Left colon (tissue), 2 donors: ENCODE data around the gene PDILT. TPM values are rescaled to one million over a fixed set of nuclear protein-coding genes. Genes with fewer than 3 reads are reported as not detected.
A peak's percentile ranks its signal among the peaks of the same experiment; 100 is the strongest.

ENCODE experiments used
- ATAC-seq: fragments of 200-7000 bp; cut with Tn5 transposase; one replicate; pipeline ENCODE4 v1.9.1; 2020; ENCODE audit warnings: mild to moderate bottlenecking, moderate library complexity
- DNase-seq, 2 donors: peaks; one replicate each; pipeline ENCODE4 v3.0.0-alpha.2; 2020
- intact Hi-C, 2 donors: fragments of 100-400 bp; cut with DNase I in 1 of 2; cut with micrococcal nuclease in 1 of 2; formaldehyde crosslinking; loops; one replicate each; pipeline versions ENCODE4 v1.11.2 to v1.14.0; 2022; cut with DNase I, micrococcal nuclease
- total RNA-seq, 2 donors: library from RNA; stranded (reverse); fragmentation: NEBNext Ultra II Directional; extraction: Animal tissue kit (Norgen Biotek cat#: 25700); gene quantifications; one replicate each; pipeline ENCODE4 v1.2.1, GENCODE V29; 2021
- donor health status: DM: no; HTN: no; CAD: no.
- donor health status: DM: yes; HTN: yes; CAD: no.

PDILT gene
- total RNA-seq, 2 donors from 2014 or later = not detected

DNA sequence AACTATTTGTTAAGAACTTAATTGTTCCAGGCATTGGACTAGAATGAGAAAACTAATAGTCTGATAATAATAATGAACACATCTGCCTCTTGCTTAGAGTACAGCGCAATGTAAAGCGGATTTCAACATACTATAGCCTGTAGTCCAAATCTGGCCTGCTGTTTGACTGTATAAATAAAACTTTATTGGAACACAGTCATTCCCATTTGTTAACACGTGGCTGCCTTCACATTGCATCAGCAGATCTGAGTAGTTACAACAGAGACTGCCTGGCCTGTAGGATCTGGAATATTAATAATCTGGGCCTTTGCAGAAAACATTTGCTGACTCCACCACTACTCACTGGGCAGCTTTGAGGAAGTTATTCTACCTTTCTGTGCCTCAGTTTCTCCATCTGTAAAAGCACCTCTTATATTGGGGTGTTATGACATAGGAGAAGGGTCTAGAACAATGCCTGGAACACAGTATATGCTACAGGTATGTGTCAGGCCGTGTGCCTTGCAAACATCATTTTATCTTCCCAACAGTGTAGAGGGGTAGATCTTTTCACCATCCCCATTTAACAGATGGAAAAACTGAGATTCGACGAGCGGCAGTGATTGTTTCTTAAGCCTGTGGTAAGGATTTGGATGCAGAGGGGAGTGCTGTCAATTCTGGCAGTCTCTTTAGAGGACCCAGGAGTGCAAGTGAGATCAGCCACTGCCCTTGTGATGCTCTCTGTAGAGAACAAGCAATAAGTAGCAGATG is 22.2 kb downstream of the PDILT start:
- intact Hi-C loops = loop anchor here in 1 of 2 donors (10.0 kb wide), 1 partner anchor 478 kb away; no protein-coding TSS in a partner anchor
- no peak for DNase-seq
- no peak for ATAC-seq

DNA sequence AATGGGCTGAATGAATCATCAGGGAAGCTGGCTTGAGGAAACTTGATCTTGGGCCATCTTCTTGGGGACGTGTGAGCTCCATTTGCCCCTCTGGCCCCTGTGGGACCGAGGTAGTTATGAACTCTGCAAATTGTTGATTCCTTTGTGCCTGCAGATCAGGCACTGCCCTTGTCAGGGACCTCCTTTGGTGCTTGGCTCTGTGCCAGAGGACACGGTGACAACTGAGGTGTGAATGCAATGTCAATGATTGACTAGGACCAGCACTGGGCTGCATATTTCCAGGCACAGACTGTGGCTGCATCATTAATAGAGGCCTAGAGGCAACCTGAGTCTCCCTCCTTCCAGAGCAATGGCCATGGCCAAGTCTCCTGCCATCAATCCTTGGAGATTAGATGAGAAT is 23.8 kb downstream of the PDILT start:
- ATAC-seq = no peak
- DNase-seq = no peak
- intact Hi-C loops = loop anchor here in 1 of 2 donors (10.0 kb wide), 1 partner anchor 476 kb away; no protein-coding TSS in a partner anchor

DNA sequence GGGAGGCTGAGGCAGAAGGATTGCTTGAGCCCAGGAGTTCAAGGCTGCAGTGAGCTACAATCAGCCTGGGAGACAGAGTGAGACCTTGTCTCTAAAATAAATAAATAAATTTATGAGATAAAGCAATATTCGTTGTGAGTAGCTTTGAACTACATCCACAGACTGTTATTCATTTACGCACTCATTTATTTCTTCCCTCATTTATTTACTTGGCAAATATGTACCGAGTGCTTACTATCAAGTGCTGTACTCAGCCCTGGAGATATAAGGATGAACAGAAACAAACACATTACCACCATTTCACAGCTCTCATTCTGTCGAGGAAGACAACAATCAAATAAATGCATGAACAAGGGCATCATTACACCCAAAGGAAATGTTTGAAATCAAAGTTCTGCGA is 27.4 kb downstream of the PDILT start:
- no peak for DNase-seq
- ATAC-seq = no peak
- intact Hi-C loops = no loop called here

DNA sequence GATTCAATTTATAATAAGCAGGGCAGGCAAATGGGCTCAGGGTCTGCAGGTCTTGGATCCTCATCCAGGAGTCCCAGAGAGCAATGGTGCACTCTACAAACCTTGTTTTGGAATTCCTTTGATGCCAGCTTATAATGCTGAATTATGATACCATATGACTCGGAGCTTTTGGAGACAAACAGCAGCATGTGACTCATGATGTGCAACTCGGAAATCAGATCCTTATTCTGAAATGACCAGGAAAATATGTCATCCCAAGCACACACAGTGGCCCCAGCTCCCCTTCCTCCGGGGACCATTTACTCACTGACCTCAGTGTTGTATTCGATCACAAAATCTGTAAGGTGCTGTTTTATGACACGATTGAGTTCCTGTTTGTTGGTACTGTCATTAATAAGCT is 31.8 kb downstream of the PDILT start:
- DNase-seq = no peak
- no peak for ATAC-seq
- intact Hi-C loops = no loop called here

DNA sequence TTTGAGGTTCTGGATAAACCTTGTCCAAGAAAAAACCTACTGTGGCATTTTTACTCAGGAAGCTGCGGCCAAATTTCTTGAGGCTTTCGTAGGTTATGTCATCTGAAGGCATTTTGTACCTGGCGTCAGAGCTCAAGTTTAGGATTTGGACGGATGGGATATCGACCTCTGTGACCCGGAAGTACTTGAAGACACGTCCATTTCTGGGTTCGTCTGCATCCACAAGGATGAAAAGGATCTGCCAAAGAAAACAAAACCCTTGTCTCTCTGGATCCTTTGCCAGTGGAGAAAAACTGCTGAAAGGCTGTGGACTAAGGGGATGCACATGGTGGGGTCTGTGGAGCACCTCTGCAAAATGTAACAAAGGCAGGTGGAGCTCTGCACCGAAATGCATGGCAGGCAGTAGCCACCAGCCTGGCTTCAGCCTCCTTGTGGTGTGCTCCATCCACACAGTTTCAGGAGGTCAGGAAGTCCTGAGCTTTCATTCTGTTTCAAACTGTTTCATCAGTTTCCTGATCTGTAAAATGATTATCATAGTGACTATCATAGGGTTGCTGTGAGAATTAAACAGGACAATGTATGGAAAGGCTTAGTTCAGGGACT is 35.0 kb downstream of the PDILT start:
- ATAC-seq (no peak), DNase-seq (no peak)
- intact Hi-C loops = loop anchor here in 1 of 2 donors (5.0 kb wide), 1 partner anchor 387 kb away; no protein-coding TSS in a partner anchor

DNA sequence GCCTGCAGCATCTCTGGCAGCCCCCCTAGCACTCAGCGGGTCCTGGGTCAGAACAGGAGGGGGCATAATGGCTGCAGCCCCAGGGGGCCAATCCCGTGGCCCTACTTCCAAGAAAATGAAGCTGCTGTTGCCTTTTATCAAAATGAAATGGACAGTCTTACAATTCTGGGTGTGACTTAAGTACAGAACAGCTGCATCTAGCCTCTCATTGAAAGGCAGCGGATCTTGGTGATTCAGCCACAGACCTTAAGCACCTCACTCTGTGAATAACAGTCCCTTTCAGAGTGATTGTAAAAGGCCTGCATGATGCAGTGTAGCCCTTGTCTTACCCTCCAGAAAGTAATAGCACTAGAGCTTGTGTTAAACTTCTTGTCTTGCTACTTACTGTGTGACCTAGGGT is 40.5 kb downstream of the PDILT start:
- ATAC-seq (no peak), DNase-seq (no peak)
- intact Hi-C loops = no loop called here

DNA sequence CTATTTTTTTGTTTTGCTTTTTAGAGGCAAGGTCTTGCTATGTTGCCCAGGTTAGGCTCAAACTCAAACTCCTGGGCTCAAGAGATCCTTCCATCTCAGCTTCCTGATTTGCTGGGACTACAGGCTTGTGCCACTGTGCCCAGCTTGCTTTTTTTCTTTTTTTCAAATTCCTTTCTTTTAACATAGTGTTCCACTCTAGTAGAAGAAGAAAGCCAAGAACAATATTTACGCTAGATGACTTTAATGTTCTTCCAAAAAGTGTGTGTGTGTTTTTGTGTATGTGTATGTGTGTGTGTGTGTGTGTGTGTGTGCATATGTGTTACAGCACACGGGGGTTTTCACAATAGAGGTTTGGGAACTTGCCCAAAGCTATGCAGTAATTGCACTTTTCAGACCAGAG is 41.3 kb downstream of the PDILT start:
- intact Hi-C loops = no loop called here
- DNase-seq = no peak
- no peak for ATAC-seq

DNA sequence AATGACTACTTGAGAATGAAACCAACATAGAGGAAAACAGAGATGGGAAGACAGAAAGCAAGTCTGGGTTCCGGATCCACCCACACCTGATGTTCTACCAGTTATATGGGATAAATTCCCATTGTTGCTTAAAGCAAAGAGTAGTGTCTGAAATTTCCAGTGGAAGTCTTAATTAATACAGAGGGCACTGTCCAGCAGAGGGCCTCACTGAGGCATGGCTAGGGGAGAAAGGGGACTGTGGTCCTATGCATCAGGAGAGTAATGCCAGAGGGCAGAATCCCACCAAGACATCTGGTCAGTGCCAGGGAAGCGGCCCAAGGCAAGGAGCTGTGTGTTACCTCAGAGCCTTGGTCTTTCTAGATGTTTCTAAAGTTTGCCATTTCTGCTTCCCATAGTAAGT is 44.5 kb downstream of the PDILT start:
- ATAC-seq = no peak

DNA sequence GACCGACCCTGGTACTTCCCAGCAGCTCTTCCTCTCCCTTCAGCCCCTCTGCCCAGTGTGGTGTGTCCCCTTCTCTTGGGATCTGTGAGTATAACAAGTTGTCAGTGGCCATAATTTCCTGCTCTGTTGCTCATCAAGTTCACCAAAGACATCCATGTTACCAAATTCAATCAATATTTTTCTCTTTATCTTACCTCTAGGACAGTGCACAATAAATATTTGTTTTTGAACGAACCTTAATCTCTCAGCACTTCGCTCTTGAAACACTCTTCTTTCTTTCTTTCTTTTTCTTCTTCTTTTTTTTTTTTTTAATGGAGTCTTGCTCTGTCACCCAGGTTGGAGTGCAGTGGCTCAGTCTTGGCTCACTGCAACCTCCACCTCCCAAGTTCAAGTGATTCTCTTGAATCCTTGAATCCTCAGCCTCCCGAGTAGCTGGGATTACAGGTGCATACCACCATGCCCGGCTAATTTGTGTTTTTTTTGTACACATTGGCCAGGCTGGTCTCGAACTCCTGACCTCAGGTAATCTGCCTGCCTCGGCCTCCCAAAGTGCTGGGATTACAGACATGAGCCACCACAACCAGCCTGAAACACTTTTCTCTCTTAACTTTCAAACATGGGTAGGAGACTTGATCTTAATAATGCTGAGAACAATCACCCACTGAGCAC is 49.3 kb downstream of the PDILT start:
- intact Hi-C loops = no loop called here
- ATAC-seq = no peak

More for the DNA sequence above, 44.5 kb downstream of the PDILT start:
- DNase-seq = no peak
- intact Hi-C loops = no loop called here

DNA sequence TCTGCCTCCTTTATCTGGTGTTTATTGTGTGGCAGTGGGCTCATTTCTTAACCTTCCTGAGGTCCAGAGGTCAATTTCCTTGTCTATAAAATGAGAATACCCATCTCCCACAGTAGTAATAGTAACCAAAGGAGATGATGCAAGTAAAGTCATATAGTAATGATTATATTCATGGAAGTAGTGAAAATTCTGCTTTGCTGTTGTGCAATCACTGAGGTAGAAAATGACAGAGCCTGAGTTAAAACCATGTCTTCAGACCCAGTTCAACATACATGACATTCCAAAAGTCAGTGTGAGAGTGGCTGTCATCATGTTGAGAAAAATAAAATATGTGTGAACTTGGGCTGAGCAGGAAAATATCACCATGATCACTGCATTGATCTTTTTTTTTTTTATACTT is 51.2 kb downstream of the PDILT start:
- DNase-seq (no peak), ATAC-seq (no peak)
- intact Hi-C loops = no loop called here

More for the DNA sequence above, 49.3 kb downstream of the PDILT start:
- no peak for DNase-seq

DNA sequence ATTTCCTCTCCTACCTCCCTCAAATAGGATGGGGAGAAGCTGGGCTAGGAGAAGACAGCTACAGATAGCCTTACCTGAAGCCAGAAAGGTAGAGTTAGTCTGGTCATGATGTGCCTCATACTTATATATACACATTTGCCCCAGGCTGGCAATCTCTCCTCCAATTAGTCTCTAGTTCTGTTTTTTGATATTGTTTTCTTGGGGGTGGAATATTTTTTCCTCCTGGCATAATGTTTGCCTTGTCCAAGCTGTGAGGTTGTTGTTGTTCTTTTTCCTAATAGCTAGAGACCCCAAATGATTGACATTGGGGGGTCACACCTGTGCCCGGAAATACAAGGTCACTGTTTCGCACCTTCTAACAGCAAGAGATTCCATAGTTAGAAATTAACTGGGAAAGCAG is 51.9 kb downstream of the PDILT start, which contains the start of gene UMOD:
Gene UMOD, minus strand, starts transcription at position 101 of the 400 bp plus-strand sequence. CDS start 1,978 bp downstream, outside the sequence.
- ATAC-seq (no peak), DNase-seq (no peak)
- intact Hi-C loops = no loop called here

DNA sequence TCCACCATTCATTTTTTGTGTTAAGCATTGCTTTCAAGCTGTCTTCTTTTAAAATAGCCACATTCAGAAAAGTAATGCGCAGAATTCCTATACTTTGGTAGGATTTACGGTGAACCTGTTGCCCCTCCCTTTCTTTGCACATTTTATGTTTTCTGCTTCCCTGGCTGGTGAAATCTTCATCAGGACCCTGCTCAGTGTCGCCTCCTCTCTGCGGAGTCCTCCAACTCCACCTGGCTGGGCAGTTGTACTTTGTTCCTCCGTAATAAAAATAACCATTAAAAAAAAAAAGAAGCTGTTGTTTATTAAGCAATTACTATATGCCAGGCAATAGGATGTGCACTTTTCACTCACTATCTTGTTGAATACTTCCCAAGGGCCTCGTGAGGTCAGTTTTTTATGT is 54.9 kb downstream of the PDILT start:
- DNase-seq = no peak
- intact Hi-C loops = no loop called here
- no peak for ATAC-seq

DNA sequence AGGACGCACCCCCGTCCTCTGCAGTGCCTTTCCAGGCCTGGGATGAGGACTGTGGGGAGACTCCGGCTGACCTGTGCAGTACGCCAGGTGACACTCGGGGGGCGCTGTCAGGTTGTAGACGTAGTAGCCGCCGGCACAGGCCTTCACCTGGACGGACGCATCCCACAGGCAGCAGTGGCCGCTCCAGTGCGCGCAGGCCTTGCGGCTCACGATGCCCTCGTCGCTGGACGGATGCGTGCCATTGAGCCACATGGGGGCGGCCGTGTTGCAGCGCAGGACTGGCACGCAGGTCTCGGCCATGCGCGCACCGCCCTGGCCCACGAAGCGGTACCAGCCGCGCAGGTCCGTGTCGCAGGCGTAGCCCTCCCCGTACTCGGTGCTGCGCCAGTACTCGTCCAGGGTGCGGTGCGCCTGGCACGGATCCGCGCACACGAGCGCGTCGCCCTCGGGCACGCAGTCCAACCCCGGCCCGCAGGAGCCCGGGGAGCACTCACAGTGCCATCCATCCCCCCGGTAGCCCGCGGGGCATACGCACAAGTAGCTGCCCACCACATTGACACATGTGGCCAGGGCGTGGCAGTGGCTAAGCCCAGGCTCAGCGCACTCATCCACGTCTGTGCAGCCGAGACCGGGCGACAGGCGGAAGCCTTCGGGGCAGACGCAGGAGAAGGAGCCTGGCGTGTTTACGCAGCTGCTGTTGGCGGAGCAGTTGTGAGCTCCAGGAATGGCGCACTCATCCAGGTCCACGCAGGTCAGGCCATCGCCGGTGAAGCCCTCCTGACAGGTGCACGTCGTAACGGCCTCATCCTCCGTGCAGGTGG is 56.0 kb downstream of the PDILT start:
- DNase-seq (peak in 1 of 2 donors; percentile 27), ATAC-seq (peak; percentile 67)
- intact Hi-C loops = no loop called here

DNA sequence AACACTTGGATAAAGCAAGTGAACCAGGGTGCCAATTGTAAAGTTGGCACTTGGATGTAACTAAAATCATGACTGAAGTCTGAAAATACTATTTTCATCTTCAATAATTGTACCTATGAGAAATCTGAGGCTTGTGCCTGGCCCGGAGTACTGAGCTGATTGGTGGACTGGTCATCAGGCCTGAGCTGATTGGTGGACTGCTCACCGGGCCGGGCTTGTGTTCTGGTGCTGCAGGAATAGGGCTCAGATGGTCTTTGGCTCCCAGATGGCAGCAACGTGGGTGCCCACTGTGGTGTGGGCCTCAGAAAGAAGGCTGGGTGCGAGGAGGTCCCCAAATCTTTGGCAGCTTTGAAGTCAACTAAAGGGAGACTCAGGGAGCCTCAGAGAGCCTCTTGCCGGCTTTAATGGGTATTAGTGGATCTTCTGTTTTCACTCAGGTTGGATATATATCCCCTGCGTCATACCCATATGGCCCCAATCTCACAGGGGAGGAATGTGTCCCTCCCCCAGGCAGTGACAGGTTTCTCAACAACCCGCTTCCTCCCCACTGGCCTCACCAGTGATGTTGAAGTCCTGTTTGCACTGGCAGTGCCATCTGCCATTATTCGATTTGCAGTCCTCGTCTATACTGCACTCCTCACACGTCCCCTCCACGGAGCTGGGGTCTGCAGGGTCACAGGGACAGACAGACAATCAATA is 56.7 kb downstream of the PDILT start:
- ATAC-seq (no peak), DNase-seq (no peak)
- intact Hi-C loops = no loop called here

DNA sequence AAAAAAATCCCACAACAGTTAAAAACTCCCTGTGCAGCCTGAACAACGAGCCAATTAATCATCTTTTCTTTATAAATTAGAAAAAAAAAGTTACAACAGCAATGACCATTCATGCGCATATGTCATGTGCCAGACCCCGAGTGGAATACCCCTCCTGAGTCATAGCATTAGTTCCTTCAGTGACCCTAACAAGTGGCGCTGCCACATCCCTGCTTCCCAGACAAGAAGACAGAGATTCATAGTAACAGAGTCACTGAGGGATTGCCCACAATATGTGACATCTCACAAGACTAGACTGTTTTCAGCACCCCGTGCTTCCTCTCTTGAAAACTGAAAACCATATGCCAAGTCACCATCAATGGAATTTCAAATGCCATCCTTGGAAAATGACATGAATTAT is 59.9 kb downstream of the PDILT start:
- no peak for ATAC-seq
- intact Hi-C loops = no loop called here
- no peak for DNase-seq

DNA sequence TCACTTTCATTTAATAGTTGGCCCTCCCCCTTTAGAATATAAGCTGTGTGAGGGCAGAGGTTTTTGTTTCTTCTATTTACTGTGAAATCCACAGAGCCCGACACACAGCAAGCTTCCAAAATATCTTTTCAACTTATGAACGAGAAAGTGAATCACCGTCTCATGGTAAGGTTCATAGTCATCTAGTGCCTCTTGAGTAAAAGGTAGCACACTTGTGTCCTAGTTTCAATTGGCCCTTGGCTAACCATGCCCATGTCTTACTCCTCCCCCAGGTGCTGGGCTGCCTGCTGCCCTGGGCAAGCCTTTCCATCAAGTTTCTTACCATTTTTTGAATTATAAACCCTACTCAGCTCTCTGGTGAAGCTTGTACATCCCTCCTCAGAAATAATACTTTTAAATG is 64.8 kb downstream of the PDILT start:
- intact Hi-C loops = no loop called here
- DNase-seq (no peak), ATAC-seq (no peak)

DNA sequence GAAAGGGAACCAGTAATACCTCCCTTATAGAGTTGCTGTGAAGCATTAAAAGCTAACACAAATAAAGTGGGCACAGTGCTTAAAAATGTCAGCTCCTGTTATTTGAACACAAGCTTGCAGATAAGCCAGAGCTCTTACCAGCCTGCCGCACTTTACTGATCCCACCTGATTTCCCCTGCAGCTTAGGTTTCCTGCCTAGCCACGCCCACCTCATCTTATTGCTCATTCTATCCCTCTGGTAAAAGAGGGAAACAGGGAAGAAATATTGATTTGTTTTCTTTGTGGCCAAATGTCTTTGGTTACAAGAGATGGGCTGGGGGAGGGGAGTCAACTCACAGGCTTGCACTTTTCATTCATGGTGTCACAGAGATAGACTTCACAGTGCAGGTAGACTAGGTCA is 67.6 kb downstream of the PDILT start:
- DNase-seq = no peak
- intact Hi-C loops = no loop called here
- ATAC-seq = no peak

DNA sequence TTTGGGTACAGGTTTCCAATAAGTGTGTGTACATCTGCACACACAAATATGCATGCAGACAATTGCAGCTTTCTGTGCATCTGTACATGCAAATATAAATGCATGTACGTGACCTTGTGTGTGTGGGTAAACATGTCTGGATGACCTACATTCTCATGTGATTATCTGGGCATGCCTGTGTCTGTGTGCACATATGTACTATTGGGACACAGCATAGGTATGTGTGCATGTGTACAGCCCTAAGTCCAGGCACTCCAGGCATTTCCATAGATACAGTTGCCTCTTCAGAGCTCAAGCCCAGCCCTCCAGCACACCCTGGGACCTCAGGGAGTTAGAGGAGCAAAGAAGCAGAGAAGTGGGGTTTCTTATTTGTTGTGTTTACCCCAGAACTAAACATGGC is 70.1 kb downstream of the PDILT start:
- intact Hi-C loops = no loop called here
- DNase-seq = no peak

DNA sequence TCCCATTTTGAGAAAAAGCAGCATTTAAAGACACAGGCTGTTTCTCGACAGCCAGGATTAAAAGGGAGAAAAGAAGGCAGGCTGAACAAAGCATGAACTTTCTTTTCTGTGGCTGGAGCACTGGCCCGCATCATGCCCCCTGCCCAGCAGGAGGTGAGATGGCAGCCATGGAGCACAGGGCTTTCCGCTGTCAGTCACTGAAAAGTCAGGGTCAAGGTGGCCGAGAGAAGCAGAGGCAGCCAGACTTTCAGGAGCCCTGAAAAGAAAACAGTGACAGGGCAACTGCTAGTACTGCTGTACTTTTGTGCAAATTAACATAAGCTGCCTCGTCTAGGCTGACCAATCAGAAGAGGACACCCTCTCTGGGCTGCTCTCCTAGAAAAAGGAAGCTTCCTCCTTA is 71.4 kb downstream of the PDILT start:
- DNase-seq = no peak
- no peak for ATAC-seq
- intact Hi-C loops = no loop called here

More for the DNA sequence above, 70.1 kb downstream of the PDILT start:
- no peak for ATAC-seq
